ENCODE data around the gene MUC2.

MUC2 gene

GRCh38 chr11:1054143-1055108 lies 20.2 kb upstream of the MUC2 start:
- H3K79me1 ChIP-seq (ENCODE audit: low read length), result no peaks in the 10 kb centered on the region
- H3K79me2 ChIP-seq (ENCODE audit: control insufficient read depth, insufficient read depth, low read length, poor library complexity), result no peaks in the 10 kb centered on the region
- no peak overlapping the region for H4K12ac ChIP-seq (ENCODE audit: low read depth, low read length)
- no peaks in the 10 kb centered on the region for H3K27me3 ChIP-seq (ENCODE audit: insufficient read depth, low read length)
- H3K23ac ChIP-seq (ENCODE audit: low read length), result no peak overlapping the region
- H2AK5ac ChIP-seq (ENCODE audit: low read length), result no peak overlapping the region
- no peak overlapping the region for H3K4me3 ChIP-seq (ENCODE audit: low read depth, low read length)
- no peaks in the 10 kb centered on the region for H3K36me3 ChIP-seq (ENCODE audit: control insufficient read depth in 1 of 2, insufficient read depth in 2 of 2, low read length in 2 of 2)
- no peaks in the 10 kb centered on the region for H3K4me1 ChIP-seq (ENCODE audit: control insufficient read depth in 1 of 2, insufficient read depth in 2 of 2, low read length in 2 of 2)
- no peak overlapping the region for H3K14ac ChIP-seq (ENCODE audit: low read length)
- no peak overlapping the region for H2BK120ac ChIP-seq (ENCODE audit: insufficient read depth, low read length, poor library complexity)
- H4K91ac ChIP-seq (ENCODE audit: low read depth, low read length), result no peak overlapping the region
- H3K27ac ChIP-seq (ENCODE audit: low read depth, low read length), result no peak overlapping the region
- H3K4ac ChIP-seq (ENCODE audit: low read depth, low read length), result no peak overlapping the region
- H2BK5ac ChIP-seq (ENCODE audit: low read depth, low read length, poor library complexity), result no peak overlapping the region
- no peak overlapping the region for H4K8ac ChIP-seq (ENCODE audit: low read depth, low read length)
- no peak for DNase-seq
- H2AFZ ChIP-seq (ENCODE audit: insufficient read depth, low read length, poor library complexity), result no peak overlapping the region
- no peak overlapping the region for H3K9ac ChIP-seq (ENCODE audit: low read length)
- WGBS (ENCODE audit: extremely low coverage, insufficient coverage, insufficient read length), result no CpG with 5 or more reads among the region's 25 CpGs
- no peak overlapping the region for H2BK12ac ChIP-seq (ENCODE audit: low read length)
- H3K4me2 ChIP-seq (ENCODE audit: low read length), result no peak overlapping the region
- peaks cover 2% of the 10 kb centered on the region for H3K9me3 ChIP-seq (ENCODE audit: insufficient read depth, low read depth, low read length)
- no peak overlapping the region for H3K18ac ChIP-seq (ENCODE audit: low read length)

GRCh38 chr11:1055109-1055703 lies 19.5 kb upstream of the MUC2 start:
- Histone ChIP-seq H3K9ac (ENCODE audit: low read length) (no peak overlapping the region), H2AFZ (ENCODE audit: insufficient read depth, low read length, poor library complexity) (no peak overlapping the region), H4K8ac (ENCODE audit: low read depth, low read length) (no peak overlapping the region), H3K14ac (ENCODE audit: low read length) (no peak overlapping the region), H4K12ac (ENCODE audit: low read depth, low read length) (no peak overlapping the region), H3K79me2 (ENCODE audit: control insufficient read depth, insufficient read depth, low read length, poor library complexity) (no peaks in the 10 kb centered on the region), H3K27ac (ENCODE audit: low read depth, low read length) (no peak overlapping the region), H2BK5ac (ENCODE audit: low read depth, low read length, poor library complexity) (no peak overlapping the region), H3K4me3 (ENCODE audit: low read depth, low read length) (no peak overlapping the region), H3K18ac (ENCODE audit: low read length) (no peak overlapping the region), H3K36me3 (ENCODE audit: control insufficient read depth in 1 of 2, insufficient read depth in 2 of 2, low read length in 2 of 2) (no peaks in the 10 kb centered on the region), H3K79me1 (ENCODE audit: low read length) (no peaks in the 10 kb centered on the region), H3K4me2 (ENCODE audit: low read length) (no peak overlapping the region), H3K27me3 (ENCODE audit: insufficient read depth, low read length) (no peaks in the 10 kb centered on the region), H3K4me1 (ENCODE audit: control insufficient read depth in 1 of 2, insufficient read depth in 2 of 2, low read length in 2 of 2) (no peaks in the 10 kb centered on the region), H2BK12ac (ENCODE audit: low read length) (no peak overlapping the region), H3K4ac (ENCODE audit: low read depth, low read length) (no peak overlapping the region), H2AK5ac (ENCODE audit: low read length) (no peak overlapping the region), H3K23ac (ENCODE audit: low read length) (no peak overlapping the region), H3K9me3 (ENCODE audit: insufficient read depth, low read depth, low read length) (peaks cover 2% of the 10 kb centered on the region), H4K91ac (ENCODE audit: low read depth, low read length) (no peak overlapping the region), H2BK120ac (ENCODE audit: insufficient read depth, low read length, poor library complexity) (no peak overlapping the region)
- no peak for DNase-seq
- WGBS (ENCODE audit: extremely low coverage, insufficient coverage, insufficient read length), result no CpG with 5 or more reads among the region's 17 CpGs

GRCh38 chr11:1055990-1056771 lies 18.5 kb upstream of the MUC2 start:
- Histone ChIP-seq H3K79me1 (ENCODE audit: low read length) (no peaks in the 10 kb centered on the region), H3K36me3 (ENCODE audit: control insufficient read depth in 1 of 2, insufficient read depth in 2 of 2, low read length in 2 of 2) (no peaks in the 10 kb centered on the region), H3K27ac (ENCODE audit: low read depth, low read length) (no peak overlapping the region), H4K12ac (ENCODE audit: low read depth, low read length) (no peak overlapping the region), H4K91ac (ENCODE audit: low read depth, low read length) (no peak overlapping the region), H2BK120ac (ENCODE audit: insufficient read depth, low read length, poor library complexity) (no peak overlapping the region), H4K8ac (ENCODE audit: low read depth, low read length) (no peak overlapping the region), H2BK5ac (ENCODE audit: low read depth, low read length, poor library complexity) (no peak overlapping the region), H3K79me2 (ENCODE audit: control insufficient read depth, insufficient read depth, low read length, poor library complexity) (no peaks in the 10 kb centered on the region), H3K4me2 (ENCODE audit: low read length) (no peak overlapping the region), H3K27me3 (ENCODE audit: insufficient read depth, low read length) (no peaks in the 10 kb centered on the region), H3K4ac (ENCODE audit: low read depth, low read length) (no peak overlapping the region), H2AFZ (ENCODE audit: insufficient read depth, low read length, poor library complexity) (no peak overlapping the region), H3K4me1 (ENCODE audit: control insufficient read depth in 1 of 2, insufficient read depth in 2 of 2, low read length in 2 of 2) (no peaks in the 10 kb centered on the region), H3K23ac (ENCODE audit: low read length) (no peak overlapping the region), H3K4me3 (ENCODE audit: low read depth, low read length) (peak overlapping the region; percentile 10), H3K9me3 (ENCODE audit: insufficient read depth, low read depth, low read length) (peaks cover 2% of the 10 kb centered on the region), H3K18ac (ENCODE audit: low read length) (no peak overlapping the region), H3K9ac (ENCODE audit: low read length) (no peak overlapping the region), H2BK12ac (ENCODE audit: low read length) (no peak overlapping the region), H3K14ac (ENCODE audit: low read length) (no peak overlapping the region), H2AK5ac (ENCODE audit: low read length) (no peak overlapping the region)
- no CpG with 5 or more reads among the region's 46 CpGs for whole genome bisulfite sequencing (ENCODE audit: extremely low coverage, insufficient coverage, insufficient read length)
- DNase-seq, result no peak

GRCh38 chr11:1057806-1058205 lies 16.9 kb upstream of the MUC2 start:
- H3K27ac ChIP-seq (ENCODE audit: low read depth, low read length), result no peak overlapping the region
- DNase-seq, result no peak
- H3K14ac ChIP-seq (ENCODE audit: low read length), result no peak overlapping the region
- H4K91ac ChIP-seq (ENCODE audit: low read depth, low read length), result no peak overlapping the region
- no CpG with 5 or more reads among the region's 16 CpGs for WGBS (ENCODE audit: extremely low coverage, insufficient coverage, insufficient read length)
- no peak overlapping the region for H2BK12ac ChIP-seq (ENCODE audit: low read length)
- H3K4me2 ChIP-seq (ENCODE audit: low read length), result no peak overlapping the region
- no peaks in the 10 kb centered on the region for H3K4me1 ChIP-seq (ENCODE audit: control insufficient read depth in 1 of 2, insufficient read depth in 2 of 2, low read length in 2 of 2)
- no peak overlapping the region for H4K12ac ChIP-seq (ENCODE audit: low read depth, low read length)
- H3K23ac ChIP-seq (ENCODE audit: low read length), result no peak overlapping the region
- H3K79me2 ChIP-seq (ENCODE audit: control insufficient read depth, insufficient read depth, low read length, poor library complexity), result no peaks in the 10 kb centered on the region
- H2BK120ac ChIP-seq (ENCODE audit: insufficient read depth, low read length, poor library complexity), result no peak overlapping the region
- H2BK5ac ChIP-seq (ENCODE audit: low read depth, low read length, poor library complexity), result no peak overlapping the region
- no peak overlapping the region for H3K18ac ChIP-seq (ENCODE audit: low read length)
- no peak overlapping the region for H2AK5ac ChIP-seq (ENCODE audit: low read length)
- no peak overlapping the region for H2AFZ ChIP-seq (ENCODE audit: insufficient read depth, low read length, poor library complexity)
- H4K8ac ChIP-seq (ENCODE audit: low read depth, low read length), result no peak overlapping the region
- H3K4me3 ChIP-seq (ENCODE audit: low read depth, low read length), result no peak overlapping the region
- H3K27me3 ChIP-seq (ENCODE audit: insufficient read depth, low read length), result no peaks in the 10 kb centered on the region
- no peaks in the 10 kb centered on the region for H3K79me1 ChIP-seq (ENCODE audit: low read length)
- no peak overlapping the region for H3K4ac ChIP-seq (ENCODE audit: low read depth, low read length)
- no peaks in the 10 kb centered on the region for H3K36me3 ChIP-seq (ENCODE audit: control insufficient read depth in 1 of 2, insufficient read depth in 2 of 2, low read length in 2 of 2)
- no peak overlapping the region for H3K9ac ChIP-seq (ENCODE audit: low read length)
- H3K9me3 ChIP-seq (ENCODE audit: insufficient read depth, low read depth, low read length), result peaks cover 5% of the 10 kb centered on the region
